Measurements from ENCODE around the gene NFIC.
"Not testable (repeated sequence)": the region's sequence is repeated elsewhere in the genome, so short reads cannot be mapped to it uniquely, and the experiment has no call there.

NFIC gene

GRCh38 chr19:3375221-3376090, 9.1 kb downstream of the NFIC start:
- no peak for DNase-seq

GRCh38 chr19:3376091-3376455, 9.7 kb downstream of the NFIC start:
- not testable (repeated sequence) for DNase-seq

GRCh38 chr19:3378352-3379150, 12.2 kb downstream of the NFIC start:
- DNase-seq, result no peak

- no peak for DNase-seq
Measured at GRCh38 chr19:3380829-3381228, 14.4 kb downstream of the NFIC start.

GRCh38 chr19:3381701-3382372, 15.5 kb downstream of the NFIC start:
- no peak for DNase-seq

- DNase-seq, result no peak
Measured at GRCh38 chr19:3382460-3383100, 16.2 kb downstream of the NFIC start.

DNA sequence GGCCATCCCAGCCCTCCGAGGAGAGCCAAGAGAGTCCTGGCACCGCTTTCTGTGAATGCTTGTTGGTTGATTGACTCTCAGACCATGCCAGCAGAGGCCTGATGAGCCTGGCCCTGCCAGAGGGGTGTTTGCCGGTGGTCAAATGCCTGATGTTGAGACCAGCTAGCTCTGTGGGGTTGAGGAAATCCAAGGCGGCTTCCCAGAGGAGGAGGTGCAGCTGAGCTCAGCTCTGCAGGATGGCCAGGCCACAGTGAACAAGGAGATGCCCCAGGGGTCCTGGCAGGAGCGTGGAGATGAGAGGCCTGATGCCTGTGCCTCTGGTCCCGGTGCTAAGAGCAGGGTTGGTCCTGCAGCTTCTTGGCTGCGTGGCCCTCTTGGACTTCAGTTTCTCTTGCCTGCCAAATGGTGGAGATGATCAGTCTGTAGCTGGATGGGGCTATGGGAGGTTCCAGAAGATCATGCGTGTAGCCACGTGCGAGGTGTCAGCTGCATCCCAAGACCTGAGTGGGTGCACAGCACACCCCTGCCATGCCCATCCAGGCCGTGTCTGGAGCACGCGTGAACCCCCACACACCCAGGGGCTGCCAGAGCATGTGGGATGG, 16.8 kb downstream of the NFIC start:
- DNase-seq, result no peak

- no peak for DNase-seq
Measured at GRCh38 chr19:3386447-3387234, 20.3 kb downstream of the NFIC start.

GRCh38 chr19:3387645-3388589, 21.5 kb downstream of the NFIC start:
- DNase-seq, result peak; percentile 73

- no peak for DNase-seq
Measured at GRCh38 chr19:3389446-3389778, 23.0 kb downstream of the NFIC start.

DNA sequence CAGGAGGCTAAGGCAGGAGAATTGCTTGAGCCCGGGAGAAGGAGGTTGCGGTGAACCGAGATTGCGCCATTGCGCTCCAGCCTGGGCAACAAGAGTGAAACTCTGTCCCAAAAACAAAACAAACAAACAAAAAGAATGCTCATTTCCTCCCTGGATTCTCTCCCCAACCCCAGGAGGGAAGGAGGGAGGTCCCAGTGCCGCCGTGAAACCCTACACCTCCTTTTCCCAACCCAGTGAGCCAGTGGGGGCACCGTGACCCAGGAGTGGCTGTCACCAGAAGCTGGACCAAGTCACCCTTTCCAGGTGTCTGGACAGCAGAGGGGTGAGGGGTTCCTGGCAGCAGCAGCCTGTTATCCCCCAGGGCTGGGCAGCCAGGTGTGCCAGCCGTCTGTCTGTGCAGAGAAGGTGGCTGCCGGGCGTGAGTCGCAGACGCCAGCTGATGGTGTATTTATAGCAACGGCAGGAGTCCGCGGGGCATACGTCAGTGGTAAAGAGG, 23.5 kb downstream of the NFIC start:
- DNase-seq, result peak; percentile 74

DNA sequence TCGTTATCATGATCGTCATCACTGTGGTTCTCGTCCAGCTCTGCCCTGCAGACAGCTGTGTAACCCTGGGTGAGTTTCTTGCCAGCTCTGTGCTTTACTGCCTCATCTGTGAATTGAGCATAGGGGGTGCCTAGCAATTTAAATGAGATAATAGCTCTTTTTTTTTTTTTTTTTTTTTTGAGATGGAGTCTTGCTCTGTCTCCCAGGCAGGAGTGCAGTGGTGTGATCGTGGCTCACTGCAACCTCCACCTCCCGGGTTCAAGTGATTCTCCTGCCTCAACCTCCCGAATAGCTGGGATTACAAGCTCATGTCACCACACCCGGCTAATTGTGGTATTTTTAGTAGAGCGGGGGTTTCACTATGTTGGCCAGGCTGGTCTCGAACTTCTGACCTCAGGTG, 25.5 kb downstream of the NFIC start:
- not testable (repeated sequence) for DNase-seq

DNA sequence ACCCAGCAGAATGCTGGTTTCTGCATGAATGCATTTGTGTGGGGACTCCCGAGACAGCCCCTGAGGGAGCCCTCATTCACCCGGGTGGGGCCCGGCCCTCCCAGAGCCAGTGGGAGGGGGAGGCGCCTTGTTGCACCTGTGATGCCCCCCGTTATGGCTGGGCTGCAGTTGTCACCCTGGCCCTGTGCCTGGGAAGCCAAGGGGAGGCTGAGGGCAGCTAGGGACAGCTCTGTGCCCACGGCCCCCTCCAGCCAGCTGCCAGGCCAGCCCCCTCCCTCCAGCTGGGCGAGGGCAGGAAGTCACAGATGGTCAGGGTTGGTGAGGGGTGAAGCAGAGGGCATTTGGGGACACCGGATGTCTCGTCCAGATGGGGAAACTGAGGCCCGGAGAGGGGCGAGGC, 26.1 kb downstream of the NFIC start:
- no peak for DNase-seq

DNA sequence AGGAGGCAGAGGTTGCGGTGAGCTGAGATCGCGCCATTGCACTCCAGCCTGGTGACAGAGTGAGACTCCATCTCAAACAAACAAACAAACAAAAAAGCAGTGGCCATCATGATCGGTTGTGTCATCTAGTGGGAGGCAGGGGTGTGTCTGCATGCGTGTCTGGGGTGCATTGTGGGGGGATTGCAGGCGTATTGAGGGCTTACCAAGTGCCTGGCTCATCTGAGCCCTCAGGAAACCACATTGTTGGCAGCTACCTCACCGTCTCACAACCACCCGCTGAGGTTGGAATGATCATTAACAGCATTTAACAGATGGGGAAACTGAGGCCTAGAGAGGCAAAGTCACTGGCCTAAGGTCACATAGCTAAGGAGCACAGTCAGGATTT, 30.5 kb downstream of the NFIC start:
- DNase-seq, result no peak

GRCh38 chr19:3397266-3398022, 31.1 kb downstream of the NFIC start:
- no peak for DNase-seq

DNA sequence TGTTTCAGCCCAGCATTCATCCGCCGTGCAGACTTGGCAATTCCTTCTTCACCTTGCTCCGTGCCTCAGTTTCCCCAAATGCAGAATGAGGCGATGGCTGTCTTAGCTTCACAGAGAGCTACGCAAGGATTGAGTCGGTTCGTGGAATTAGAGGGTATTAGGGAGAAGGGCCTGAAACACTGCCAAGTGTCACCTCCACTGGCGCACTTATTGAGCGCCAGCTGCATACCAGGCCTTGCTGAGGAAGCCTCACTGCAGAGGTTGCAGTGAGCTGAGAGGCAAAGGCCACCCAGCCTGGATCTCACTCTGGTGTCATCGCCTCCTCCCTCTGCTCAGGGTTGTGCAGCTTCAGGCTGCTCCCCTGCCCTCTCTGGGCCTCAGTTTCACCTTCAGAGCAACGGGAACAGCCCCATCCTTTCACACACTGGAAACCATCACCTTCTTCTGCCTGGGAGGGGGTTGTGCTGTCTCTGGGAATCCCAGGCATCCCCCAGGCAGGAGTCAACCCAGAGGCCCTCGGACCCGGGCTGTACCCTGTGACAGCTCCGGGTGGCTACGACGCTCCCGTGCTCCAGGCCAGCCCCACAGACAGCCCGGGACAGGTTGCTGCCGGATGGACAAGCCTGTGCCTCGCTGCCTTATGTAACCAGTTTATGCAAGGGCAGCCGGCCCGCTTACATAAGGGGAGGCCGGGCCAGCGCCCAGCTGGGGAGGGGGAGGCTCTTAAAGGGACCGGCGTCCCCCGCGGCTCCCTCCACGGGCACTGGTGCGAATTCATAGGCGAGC, 31.9 kb downstream of the NFIC start:
- DNase-seq, result no peak

DNA sequence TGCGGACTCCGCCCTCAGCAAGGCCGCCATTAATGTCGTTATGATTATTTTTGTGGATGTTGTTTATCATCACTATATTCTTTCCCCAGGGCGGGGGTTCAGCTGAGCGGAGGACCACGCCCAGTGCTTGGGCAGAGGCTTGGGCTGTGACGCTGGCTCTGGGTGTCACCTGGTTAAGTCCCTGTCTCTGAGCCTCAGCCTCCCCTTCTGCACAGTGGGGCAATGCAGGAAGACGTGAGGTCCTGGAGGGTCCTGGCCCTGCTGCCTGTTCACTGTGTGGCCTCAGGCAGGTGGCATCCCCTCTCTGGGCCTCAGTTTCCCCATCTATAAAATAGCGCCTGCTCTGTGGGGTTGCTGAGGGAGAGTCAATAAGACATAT, 32.5 kb downstream of the NFIC start:
- no peak for DNase-seq

DNA sequence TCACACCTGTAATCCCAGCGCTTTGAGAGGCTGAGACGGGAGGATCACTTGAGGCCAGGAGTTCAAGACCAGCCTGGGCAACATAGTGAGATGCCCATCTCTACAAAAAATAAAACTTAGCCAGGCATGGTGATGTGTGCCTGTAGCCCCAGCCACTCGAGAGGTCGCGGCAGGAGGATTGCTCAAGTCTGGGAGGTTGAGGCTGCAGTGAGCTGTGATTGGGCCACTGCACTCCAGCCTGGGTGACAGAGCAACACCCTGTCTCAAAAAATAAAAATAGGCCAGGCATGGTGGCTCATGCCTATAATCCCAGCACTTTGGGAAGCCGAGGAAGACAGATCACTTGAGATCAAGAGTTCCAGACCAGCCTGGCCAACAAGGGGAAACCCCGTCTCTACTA, 32.9 kb downstream of the NFIC start:
- not testable (repeated sequence) for DNase-seq
